SK-N-SH (cell line): ENCODE results near the gene OXSR1. TPM values are rescaled to one million over a fixed set of nuclear protein-coding genes. Genes with fewer than 3 reads are reported as not detected.

Source experiments
- CTCF ChIA-PET: fragments of 300-600, 350-600 bp; formaldehyde crosslinking; extraction: SDS; loops from one replicate; lab custom pipeline; 2021; lab: Yijun Ruan, JAX
- POLR2A ChIA-PET: fragments of 350-600 bp; sonication (Branson Sonifier 250); formaldehyde crosslinking; extraction: SDS; loops from one replicate; lab custom pipeline; 2020; ENCODE audit warnings: antibody characterized with exemption, inconsistent platforms; lab: Yijun Ruan, JAX
- DNase-seq: peaks from one replicate; pipeline ENCODE4 v3.0.0; 2012
- H2AFZ ChIP-seq: fragments of 200-600 bp; sonication (generic); 2 replicates; pipeline ENCODE4 v1.8.1; 2016; ENCODE audit warnings: antibody characterized with exemption, mild to moderate bottlenecking, low read depth
- H3F3A ChIP-seq: fragments of 200-600 bp; sonication (generic); replicated peaks from 2 replicates; pipeline ENCODE3; 2016; ENCODE audit warnings: antibody characterized with exemption, mild to moderate bottlenecking; ENCODE audit not compliant: insufficient read depth
- H3K27ac ChIP-seq, 2 experiments: fragments of 200-500 bp in 1 of 2; fragments of 200-600 bp in 1 of 2; sonication (Bioruptor generic) in 1 of 2; sonication (generic), shearing (Covaris generic) in 1 of 2; 2 replicates each; pipeline versions ENCODE4 v1.5.1 to v1.6.1; 2014 to 2016; ENCODE audit warnings: low read depth in 2 of 2, inconsistent platforms in 1 of 2, low read length in 1 of 2, mild to moderate bottlenecking in 1 of 2, mixed read lengths in 1 of 2
- H3K27me3 ChIP-seq: fragments of 200-600 bp; sonication (generic), shearing (Covaris generic); 2 replicates; pipeline ENCODE4 v1.6.1; 2016; ENCODE audit warnings: mixed run types; ENCODE audit not compliant: insufficient read depth
- H3K36me3 ChIP-seq, 2 experiments: fragments of 200-500 bp in 1 of 2; fragments of 200-600 bp in 1 of 2; sonication (Bioruptor generic) in 1 of 2; sonication (generic) in 1 of 2; replicated peaks in 1 of 2; 2 replicates each; pipeline versions ENCODE3 to v1.5.1; 2014 to 2016; ENCODE audit warnings: low read length in 1 of 2, mild to moderate bottlenecking in 1 of 2; ENCODE audit not compliant: insufficient read depth in 2 of 2, control insufficient read depth in 1 of 2
- H3K4me1 ChIP-seq, 2 experiments: fragments of 200-500 bp in 1 of 2; fragments of 200-600 bp in 1 of 2; sonication (Bioruptor generic) in 1 of 2; sonication (generic), shearing (Covaris generic) in 1 of 2; 2 replicates each; pipeline versions ENCODE4 v1.5.1 to v1.6.1; 2014 to 2016; ENCODE audit warnings: low read depth in 1 of 2, low read length in 1 of 2, mixed run types in 1 of 2; ENCODE audit not compliant: insufficient read depth in 2 of 2, control insufficient read depth in 1 of 2
- H3K4me2 ChIP-seq: fragments of 200-600 bp; sonication (generic), shearing (Covaris generic); 2 replicates; pipeline ENCODE4 v1.6.1; 2017; ENCODE audit warnings: mixed run types
- H3K4me3 ChIP-seq, 2 experiments: fragments of 200-500 bp in 1 of 2; fragments of 200-600 bp in 1 of 2; sonication (Bioruptor generic) in 1 of 2; sonication (generic), shearing (Covaris generic) in 1 of 2; 2 replicates each; pipeline versions ENCODE4 v1.5.1 to v1.8.1; 2014 to 2016; ENCODE audit warnings: low read depth in 2 of 2, inconsistent platforms in 1 of 2, low read length in 1 of 2, mild to moderate bottlenecking in 1 of 2, mixed read lengths in 1 of 2, moderate library complexity in 1 of 2
- H3K79me2 ChIP-seq: fragments of 200-600 bp; sonication (generic); 2 replicates; pipeline ENCODE4 v1.8.1; 2017; ENCODE audit warnings: mild to moderate bottlenecking; ENCODE audit not compliant: insufficient read depth
- H3K9ac ChIP-seq: fragments of 200-600 bp; sonication (generic); 2 replicates; pipeline ENCODE4 v1.6.1; 2017; ENCODE audit warnings: mixed run types
- H3K9me2 ChIP-seq: fragments of 200-600 bp; sonication (generic); 2 replicates; pipeline ENCODE4 v1.6.1; 2017; ENCODE audit warnings: mixed run types
- H3K9me3 ChIP-seq: fragments of 200-600 bp; sonication (generic); 2 replicates; pipeline ENCODE4 v1.6.1; 2017; ENCODE audit warnings: mixed run types, mild to moderate bottlenecking, moderate library complexity
- H4K20me1 ChIP-seq: fragments of 200-600 bp; sonication (generic); 2 replicates; pipeline ENCODE4 v1.6.1; 2017; ENCODE audit warnings: mild to moderate bottlenecking, mixed run types; ENCODE audit not compliant: insufficient read depth
- ELF1 ChIP-seq: IDR thresholded peaks from 2 replicates; pipeline ENCODE4 v1.4.0; 2012
- EZH2phosphoT487 ChIP-seq: fragments of 200-600 bp; sonication (generic); IDR thresholded peaks from 2 replicates; pipeline ENCODE4 v1.6.1; 2017; ENCODE audit warnings: low read depth, mixed run types, mild to moderate bottlenecking, antibody characterized with exemption, moderate library complexity, borderline replicate concordance
- FOSL2 ChIP-seq: IDR thresholded peaks from 2 replicates; pipeline ENCODE4 v1.4.0; 2012; ENCODE audit warnings: low read depth, mild to moderate bottlenecking, moderate library complexity, borderline replicate concordance
- FOXM1 ChIP-seq: IDR thresholded peaks from 2 replicates; pipeline ENCODE4 v1.4.0; 2012; ENCODE audit warnings: low read depth, mild to moderate bottlenecking
- GABPA ChIP-seq: IDR thresholded peaks from 2 replicates; pipeline ENCODE4 v1.4.0; 2012; ENCODE audit warnings: low read depth, mild to moderate bottlenecking
- POLR2AphosphoS5 ChIP-seq: IDR thresholded peaks from 2 replicates; pipeline ENCODE4 v1.6.1; 2012; ENCODE audit warnings: low read depth, low read length
- RAD21 ChIP-seq: IDR thresholded peaks from 2 replicates; pipeline ENCODE4 v1.6.1; 2012; ENCODE audit warnings: mild to moderate bottlenecking, low read length
- REST ChIP-seq: IDR thresholded peaks from 2 replicates; pipeline ENCODE4 v1.6.1; 2012; ENCODE audit warnings: mild to moderate bottlenecking, low read depth, low read length, moderate library complexity
- RFX5 ChIP-seq: IDR thresholded peaks from 2 replicates; pipeline ENCODE4 v1.6.1; 2012; ENCODE audit warnings: mild to moderate bottlenecking, improper control_type of control experiment, low read length
- SMC3 ChIP-seq: IDR thresholded peaks from 2 replicates; pipeline ENCODE4 v1.6.1; 2012; ENCODE audit warnings: low read depth, low read length, improper control_type of control experiment
- USF2 ChIP-seq: fragments of 150-350 bp; IDR thresholded peaks from 2 replicates; pipeline ENCODE4 v1.6.1; 2017; ENCODE audit warnings: antibody characterized with exemption, low read length, low read depth, borderline replicate concordance
- ZBTB33 ChIP-seq: IDR thresholded peaks from 2 replicates; pipeline ENCODE4 v1.4.0; 2012; ENCODE audit warnings: low read depth, borderline replicate concordance
- WGBS: methylation state at CpG from one replicate; pipeline ENCODE4 v1.1.6; 2017; ENCODE audit warnings: low lambda C conversion rate; 5-methylcytosine and 5-hydroxymethylcytosine counted together
- polyA plus RNA-seq, 3 experiments: library from polyadenylated mRNA; depleted of rRNA; stranded (reverse); fragments of >200 nt; gene quantifications; 2 replicates each; pipeline ENCODE4 v1.2.3, GENCODE V29; 2012

The OXSR1 gene
- polyA plus RNA-seq, 1 of the 3 experiments (the other 2 are of a cell fraction) = 22.3 TPM

- WGBS = 88% methylated on average over 4 of the region's 4 CpGs
- H3K36me3 ChIP-seq = peaks cover 55 to 72% of the 10 kb centered on the region in 2 experiments
- CTCF ChIA-PET = no interaction called here
Measured at GRCh38 chr3:38245930-38246329, 80.6 kb downstream of the OXSR1 start.

More at GRCh38 chr3:38245930-38246329, 80.6 kb downstream of the OXSR1 start:
- Histone ChIP-seq H3K4me2 (no peak overlapping the region), H2AFZ (no peak overlapping the region), H3F3A (peaks cover 25% of the 10 kb centered on the region), H3K27me3 (no peaks in the 10 kb centered on the region), H3K9me3 (no peaks in the 10 kb centered on the region), H3K27ac (no peak overlapping the region), H3K9ac (no peak overlapping the region), H3K4me3 (no peak overlapping the region), H4K20me1 (peaks cover 4% of the 10 kb centered on the region; the same call in 1 of the 2 replicates), H3K4me1 (peaks cover 0 to 10% of the 10 kb centered on the region in 2 experiments; a peak in 2 of 4 replicates), H3K79me2 (peaks cover 25% of the 10 kb centered on the region; the same call in 1 of the 2 replicates), H3K9me2 (no peaks in the 10 kb centered on the region)
- POLR2A ChIA-PET = no interaction called here
- DNase-seq = no peak
- TF ChIP-seq ELF1 (no peak), REST (no peak), RFX5 (no peak), USF2 (no peak), FOSL2 (no peak), SMC3 (no peak), EZH2phosphoT487 (no peak), FOXM1 (no peak), ZBTB33 (no peak), POLR2AphosphoS5 (no peak), GABPA (no peak), RAD21 (no peak)
